HG03565 (cell line): ENCODE data around the gene FNTB.
"Not testable (repeated sequence)": the region's sequence is repeated elsewhere in the genome, so short reads cannot be mapped to it uniquely, and the experiment has no call there.

Experiments
- ATAC-seq: cut with Tn5 transposase; IDR thresholded peaks from one replicate; pipeline ENCODE4 v1.9.1; 2021; ENCODE audit warnings: mild to moderate bottlenecking, moderate library complexity; ENCODE audit not compliant: unreplicated experiment

Gene FNTB

DNA sequence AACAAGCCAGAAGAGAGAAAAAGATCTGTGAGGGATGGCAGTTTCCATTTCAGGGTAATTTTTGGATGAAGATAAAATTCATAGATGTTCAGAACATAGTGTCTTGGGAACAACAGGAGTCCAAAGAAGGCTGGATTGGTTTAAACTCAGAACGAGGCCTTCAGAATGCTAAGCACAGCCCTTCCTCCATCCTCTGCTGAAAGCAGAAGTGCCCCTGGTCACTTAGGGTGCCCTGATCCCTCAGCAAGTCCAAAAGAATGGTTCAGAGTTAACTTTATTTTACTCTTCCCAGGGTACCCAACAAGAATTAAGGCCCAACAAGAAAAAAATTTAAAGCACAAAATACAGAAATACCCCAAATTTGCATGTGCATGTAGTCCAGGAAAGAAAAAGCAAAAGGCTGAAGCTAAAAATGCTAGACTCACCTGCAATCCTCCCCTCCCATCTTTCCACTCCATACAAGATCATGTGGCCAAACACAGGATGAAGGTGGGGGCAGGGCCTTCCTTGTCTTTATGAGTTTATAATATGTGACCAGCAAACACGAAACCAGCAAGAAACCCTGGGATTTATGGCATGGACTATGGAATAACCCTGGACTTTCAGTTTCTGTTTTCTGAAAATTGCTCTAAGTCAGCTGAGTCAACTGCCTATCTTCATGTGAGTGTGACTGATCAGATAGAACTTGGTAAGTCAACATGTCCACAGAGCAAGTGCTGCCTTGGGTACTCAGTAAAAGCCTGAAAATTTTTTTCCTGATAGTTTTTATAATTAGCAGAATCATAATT lies 94.5 kb downstream of the FNTB start:
- ATAC-seq, result no peak

- ATAC-seq, result no peak
These were observed 96.2 kb downstream of the FNTB start for GRCh38 chr14:65082930-65083329.

GRCh38 chr14:65084554-65085505 lies 98.1 kb downstream of the FNTB start:
- ATAC-seq, result no peak

GRCh38 chr14:65086686-65087085 lies 100.0 kb downstream of the FNTB start:
- ATAC-seq, result not testable (repeated sequence)

DNA sequence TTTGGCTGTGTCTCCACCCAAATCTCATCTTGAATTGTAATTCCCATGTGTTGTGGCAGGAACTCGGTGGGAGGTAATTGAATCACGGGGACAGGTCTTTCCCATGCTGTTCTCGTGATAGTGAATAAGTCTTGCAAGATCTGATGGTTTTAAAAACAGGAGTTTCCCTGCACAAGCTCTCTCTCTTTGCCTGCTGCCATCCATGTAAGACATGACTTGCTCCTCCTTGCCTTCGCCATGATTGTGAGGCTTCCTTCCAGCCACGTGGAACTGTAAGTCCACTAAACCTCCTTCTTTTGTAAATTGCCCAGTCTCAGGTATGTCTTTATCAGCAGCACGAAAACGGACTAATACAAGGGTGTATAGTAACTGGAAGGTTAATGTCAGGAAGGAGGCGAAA lies 101.1 kb downstream of the FNTB start:
- not testable (repeated sequence) for ATAC-seq

GRCh38 chr14:65092349-65092748 lies 105.7 kb downstream of the FNTB start:
- ATAC-seq, result no peak

DNA sequence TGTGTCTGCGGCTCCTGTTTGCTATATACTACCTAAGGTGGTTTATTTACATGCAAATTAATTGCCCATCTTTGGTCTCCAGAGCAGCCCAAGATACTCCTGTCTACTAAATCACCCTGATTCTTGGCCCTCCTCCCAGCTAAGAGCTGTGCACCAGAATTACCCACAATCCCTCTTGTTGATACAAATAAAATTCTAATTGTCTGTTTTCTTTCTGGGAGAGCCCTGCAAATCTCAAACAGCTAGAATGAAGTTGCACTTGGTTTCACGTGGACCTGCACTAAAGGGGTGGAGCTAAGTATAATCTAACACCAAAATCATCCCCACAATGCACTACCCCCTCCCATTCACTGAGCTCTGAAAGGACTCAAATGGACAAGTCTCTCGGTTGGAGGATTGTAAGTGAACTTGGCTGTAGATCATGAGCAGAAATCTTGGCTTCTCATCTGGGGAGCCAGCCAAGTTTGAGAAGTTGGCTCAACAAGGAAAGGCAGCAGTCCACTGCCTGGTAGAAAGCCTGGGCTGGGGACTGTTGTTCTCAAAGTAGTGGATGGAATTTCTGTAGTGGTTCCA lies 109.0 kb downstream of the FNTB start:
- no peak for ATAC-seq

- ATAC-seq, result no peak
These were observed 109.8 kb downstream of the FNTB start for GRCh38 chr14:65096323-65097089.

GRCh38 chr14:65098586-65098985 lies 111.9 kb downstream of the FNTB start:
- ATAC-seq, result no peak

DNA sequence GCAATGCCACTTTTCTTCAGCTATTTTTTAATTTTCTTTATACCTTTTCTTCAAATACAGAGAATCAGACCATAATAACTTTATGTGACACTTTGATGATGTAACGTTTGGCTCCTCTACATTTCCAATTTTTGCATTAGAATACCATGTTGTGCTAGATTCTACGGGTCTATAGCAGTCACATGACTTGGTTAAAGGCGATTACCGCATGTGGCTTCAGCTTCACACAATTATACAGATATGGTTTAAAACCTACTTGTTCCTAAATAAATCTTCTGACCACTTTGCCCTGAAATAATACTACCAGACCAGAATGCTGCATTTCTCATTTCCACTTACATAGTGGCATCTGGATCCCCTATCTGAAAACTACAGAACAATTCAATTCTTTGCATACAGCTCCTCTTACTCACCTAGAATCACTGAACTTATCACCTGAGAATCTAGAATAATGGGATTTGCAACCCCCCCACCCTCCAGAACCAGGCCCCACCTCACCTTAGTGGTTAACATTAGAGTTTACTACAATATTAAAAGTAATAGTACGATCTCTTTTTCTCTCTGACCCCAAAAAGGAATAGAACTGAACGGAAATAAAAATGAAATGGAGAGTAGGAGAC lies 114.3 kb downstream of the FNTB start:
- ATAC-seq, result no peak

DNA sequence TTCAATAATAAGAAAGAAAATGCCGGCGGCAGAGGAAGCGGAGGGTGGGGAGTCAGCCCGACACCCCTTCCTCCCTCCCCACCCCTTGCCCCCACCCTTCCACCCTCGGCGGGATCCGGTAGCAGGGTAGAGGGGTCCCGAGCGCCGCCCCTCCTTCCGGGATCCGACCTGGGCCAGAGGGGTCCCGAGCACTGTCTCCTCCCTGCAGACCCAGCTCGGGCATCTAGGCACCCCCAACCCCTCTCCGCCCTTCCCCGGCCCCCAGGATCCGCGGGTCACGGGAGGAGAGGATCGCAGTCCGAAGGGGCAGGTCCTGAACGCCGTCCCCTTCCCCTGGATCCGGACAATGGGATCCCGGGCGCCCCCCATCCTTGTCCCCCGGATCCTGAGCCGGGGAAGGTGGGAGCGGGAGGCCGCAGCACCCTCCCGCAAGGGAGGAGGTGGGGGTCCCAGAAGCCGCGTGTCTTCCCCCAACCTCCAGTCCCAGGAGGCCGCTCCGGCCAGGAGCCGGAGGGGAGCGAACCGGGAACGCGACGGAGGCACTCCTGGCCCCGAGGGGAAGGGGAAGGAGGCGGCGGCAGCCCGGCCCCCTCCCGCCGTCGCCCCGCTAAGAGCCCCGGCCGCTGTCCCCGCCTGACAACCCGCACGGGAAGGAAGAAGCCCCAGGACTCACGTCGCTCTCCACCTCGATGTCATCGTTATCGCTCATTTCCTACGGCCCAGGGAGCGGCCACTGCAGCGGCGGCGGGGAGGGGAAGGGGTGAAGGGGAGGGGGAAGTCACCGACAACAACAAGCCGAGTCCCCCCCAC lies 115.1 kb downstream of the FNTB start:
- ATAC-seq, result peak; percentile 1

DNA sequence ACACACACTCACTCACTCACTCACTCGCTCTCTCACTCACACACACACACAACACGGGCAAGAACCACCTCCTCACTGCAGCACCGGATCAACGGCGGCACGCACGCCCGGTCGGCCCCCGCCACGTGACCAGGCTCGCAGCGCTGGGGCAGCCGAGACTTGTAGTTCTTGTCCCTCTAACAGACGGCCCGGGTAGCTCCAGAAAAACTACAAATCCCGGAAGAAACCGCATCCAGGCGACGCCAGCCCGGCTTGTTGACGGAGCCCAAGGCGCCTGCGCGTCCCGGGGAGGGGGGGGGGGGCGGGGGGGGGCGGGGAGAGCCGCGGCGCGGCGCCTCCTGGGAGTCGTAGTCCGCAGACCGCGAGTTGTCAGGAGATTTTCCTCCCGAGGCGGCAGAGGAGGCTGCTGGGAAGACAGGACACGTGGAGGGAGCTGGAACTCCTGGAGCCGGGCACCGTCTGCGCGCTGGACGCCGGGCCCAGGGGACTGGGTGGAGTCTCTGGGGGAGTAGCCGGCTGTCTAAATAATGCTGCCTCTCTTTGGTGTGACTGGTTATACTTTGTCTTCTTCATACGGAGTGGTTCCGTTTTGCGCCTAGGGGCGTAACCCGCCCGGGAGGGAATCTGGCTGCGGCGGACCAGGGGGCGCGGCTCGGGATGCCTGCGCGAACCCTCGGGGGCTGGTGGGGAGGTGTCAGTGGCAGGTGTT lies 115.9 kb downstream of the FNTB start, which contains the start of gene MAX:
Gene MAX, minus strand, starts transcription at position 77 of the 709 bp plus-strand sequence. CDS start 178 bp downstream, outside the sequence.
- ATAC-seq, result peak; percentile 85

DNA sequence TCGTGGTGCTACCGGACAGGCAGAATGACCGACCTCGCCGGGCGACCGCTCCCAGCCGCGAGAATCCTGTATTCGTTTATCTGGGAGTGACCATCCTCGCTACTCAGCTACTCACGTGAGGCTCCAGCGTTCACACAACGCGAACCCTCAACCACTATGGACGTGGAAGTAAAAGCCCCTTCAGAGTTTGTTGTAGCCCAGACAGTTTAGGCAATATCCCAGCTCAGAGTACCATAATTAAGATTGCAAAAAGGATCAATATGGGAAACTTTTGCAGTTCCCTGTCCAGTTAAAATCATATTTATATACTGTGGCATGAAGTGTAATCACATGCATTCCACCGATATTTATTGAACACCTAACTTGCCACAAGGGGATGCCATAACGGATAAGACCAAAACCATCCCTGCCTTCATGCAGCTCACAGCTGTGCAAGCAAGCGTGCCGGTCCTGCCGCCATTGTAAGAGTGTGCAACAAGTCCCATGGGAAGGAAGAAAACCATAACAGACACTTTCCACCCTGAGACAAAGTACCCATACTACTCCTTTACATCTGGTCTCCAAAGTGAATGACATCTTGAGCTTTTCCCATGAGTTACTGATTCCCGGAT lies 116.6 kb downstream of the FNTB start:
- no peak for ATAC-seq

DNA sequence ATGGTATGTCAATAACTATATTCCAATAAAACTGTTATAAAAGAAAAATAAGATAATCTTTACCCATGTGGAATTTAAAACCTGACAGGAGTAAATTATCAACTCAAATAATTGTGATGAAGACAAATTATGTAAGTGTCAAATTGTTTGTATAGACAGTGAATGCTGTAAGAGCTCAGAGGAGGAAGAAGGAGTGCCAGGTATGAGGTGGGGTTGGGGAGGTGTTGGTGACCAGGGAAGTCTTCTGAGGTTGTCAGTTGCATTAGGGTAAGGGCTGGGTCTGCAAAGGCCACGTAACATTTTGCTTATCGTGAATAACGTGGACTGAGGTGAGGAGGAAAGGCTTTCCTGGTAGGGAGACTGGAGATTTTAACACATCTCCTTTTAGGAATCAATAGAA lies 118.1 kb downstream of the FNTB start:
- ATAC-seq, result no peak

DNA sequence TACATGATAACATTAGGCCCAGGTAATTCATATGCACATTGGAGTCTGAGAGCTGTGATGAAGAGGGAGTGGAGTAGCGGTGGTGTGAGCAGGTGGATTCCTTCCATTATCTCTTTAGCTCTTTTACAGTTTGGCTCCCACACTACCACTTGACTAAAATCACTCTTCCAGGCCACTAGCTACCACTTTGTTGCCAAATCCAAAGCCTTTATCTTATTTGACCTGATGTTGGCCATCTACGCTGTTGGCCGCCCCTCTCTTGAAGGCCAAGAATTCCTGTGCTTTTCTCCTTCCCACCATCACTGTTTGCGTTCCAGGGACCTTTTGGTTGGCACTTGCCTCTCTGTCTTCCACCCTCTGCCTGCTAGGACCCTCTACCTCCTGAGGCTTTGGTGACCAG lies 119.6 kb downstream of the FNTB start:
- ATAC-seq, result no peak

- ATAC-seq, result no peak
These were observed 120.0 kb downstream of the FNTB start for GRCh38 chr14:65106736-65107135.

GRCh38 chr14:65107200-65107599 lies 120.5 kb downstream of the FNTB start:
- no peak for ATAC-seq

GRCh38 chr14:65109357-65109756 lies 122.7 kb downstream of the FNTB start:
- ATAC-seq, result no peak
